ENCODE measurements around the gene UQCC2.

UQCC2 gene

GRCh38 chr6:33700391-33701050, 11.0 kb downstream of the UQCC2 start:
- DNase-seq (ENCODE audit: low read depth): peak; percentile 86
- H3K4me3 ChIP-seq (ENCODE audit: low read depth, low read length): no peak overlapping the region
- peak; percentile 83 for TF ChIP-seq CTCF (IDR thresholded peaks at IDR 0.05; ENCODE audit: insufficient read depth, low read depth, low read length, missing control alignments)

- DNase-seq (ENCODE audit: low read depth): no peak
- TF ChIP-seq CTCF (IDR thresholded peaks at IDR 0.05; ENCODE audit: insufficient read depth, low read depth, low read length, missing control alignments): no peak
- no peak overlapping the region for H3K4me3 ChIP-seq (ENCODE audit: low read depth, low read length)
Measured at GRCh38 chr6:33699739-33700138, 11.8 kb downstream of the UQCC2 start.

- no peak for DNase-seq (ENCODE audit: low read depth)
- H3K4me3 ChIP-seq (ENCODE audit: low read depth, low read length): no peak overlapping the region
- no peak for TF ChIP-seq CTCF (IDR thresholded peaks at IDR 0.05; ENCODE audit: insufficient read depth, low read depth, low read length, missing control alignments)
Measured at GRCh38 chr6:33699131-33699530, 12.4 kb downstream of the UQCC2 start.

GRCh38 chr6:33698494-33698893, 13.0 kb downstream of the UQCC2 start:
- TF ChIP-seq CTCF (IDR thresholded peaks at IDR 0.05; ENCODE audit: insufficient read depth, low read depth, low read length, missing control alignments): no peak
- DNase-seq (ENCODE audit: low read depth): no peak
- no peak overlapping the region for H3K4me3 ChIP-seq (ENCODE audit: low read depth, low read length)

GRCh38 chr6:33697845-33698244, 13.7 kb downstream of the UQCC2 start:
- TF ChIP-seq CTCF (IDR thresholded peaks at IDR 0.05; ENCODE audit: insufficient read depth, low read depth, low read length, missing control alignments): no peak
- no peak for DNase-seq (ENCODE audit: low read depth)
- no peak overlapping the region for H3K4me3 ChIP-seq (ENCODE audit: low read depth, low read length)

GRCh38 chr6:33696548-33697518, 14.7 kb downstream of the UQCC2 start:
- no peak overlapping the region for H3K4me3 ChIP-seq (ENCODE audit: low read depth, low read length)
- TF ChIP-seq CTCF (IDR thresholded peaks at IDR 0.05; ENCODE audit: insufficient read depth, low read depth, low read length, missing control alignments): no peak
- peak; percentile 74 for DNase-seq (ENCODE audit: low read depth)

Data from GM12865 (cell line).